Testis (tissue), 2 donors: ENCODE results near the gene VAMP4.

Experiments
- POLR2A ChIP-seq: fragments of 450-650 bp; IDR thresholded peaks from one replicate; pipeline ENCODE4 v1.6.1; 2017; ENCODE audit warnings: antibody characterized with exemption, mild to moderate bottlenecking, moderate library complexity
- TF ChIP-seq, protein P1 (sequence below), 3 experiments: fragments of 450-650 bp in 2 of 3; fragments of 200-600 bp in 1 of 3; sonication (generic) in 1 of 3; IDR thresholded peaks; one replicate each; pipeline ENCODE4 v1.5.1; 2016 to 2019; ENCODE audit warnings: antibody characterized with exemption in 3 of 3, mild to moderate bottlenecking in 2 of 3, moderate library complexity in 1 of 3

DNA sequence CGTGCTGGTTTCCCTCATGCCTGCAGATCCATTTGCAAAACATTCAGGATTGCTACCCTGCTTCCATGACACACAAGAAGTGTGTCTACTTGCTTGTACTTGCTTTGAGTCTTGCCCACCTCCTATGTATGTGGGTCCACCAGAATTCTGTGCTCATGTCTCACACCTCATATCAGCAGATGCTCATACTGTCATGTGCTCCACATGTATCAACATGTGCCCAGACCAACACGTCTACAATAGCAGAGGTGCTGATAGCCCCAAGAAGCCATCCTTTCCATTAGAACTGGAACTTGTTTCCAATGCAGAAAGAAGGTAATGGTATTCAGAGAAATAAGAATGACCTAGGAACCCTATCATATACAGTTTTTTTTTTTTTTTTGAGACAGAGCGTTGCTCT is 61.5 kb downstream of the VAMP4 start:
- no peak for TF ChIP-seq POLR2A
- TF ChIP-seq, protein P1, sequence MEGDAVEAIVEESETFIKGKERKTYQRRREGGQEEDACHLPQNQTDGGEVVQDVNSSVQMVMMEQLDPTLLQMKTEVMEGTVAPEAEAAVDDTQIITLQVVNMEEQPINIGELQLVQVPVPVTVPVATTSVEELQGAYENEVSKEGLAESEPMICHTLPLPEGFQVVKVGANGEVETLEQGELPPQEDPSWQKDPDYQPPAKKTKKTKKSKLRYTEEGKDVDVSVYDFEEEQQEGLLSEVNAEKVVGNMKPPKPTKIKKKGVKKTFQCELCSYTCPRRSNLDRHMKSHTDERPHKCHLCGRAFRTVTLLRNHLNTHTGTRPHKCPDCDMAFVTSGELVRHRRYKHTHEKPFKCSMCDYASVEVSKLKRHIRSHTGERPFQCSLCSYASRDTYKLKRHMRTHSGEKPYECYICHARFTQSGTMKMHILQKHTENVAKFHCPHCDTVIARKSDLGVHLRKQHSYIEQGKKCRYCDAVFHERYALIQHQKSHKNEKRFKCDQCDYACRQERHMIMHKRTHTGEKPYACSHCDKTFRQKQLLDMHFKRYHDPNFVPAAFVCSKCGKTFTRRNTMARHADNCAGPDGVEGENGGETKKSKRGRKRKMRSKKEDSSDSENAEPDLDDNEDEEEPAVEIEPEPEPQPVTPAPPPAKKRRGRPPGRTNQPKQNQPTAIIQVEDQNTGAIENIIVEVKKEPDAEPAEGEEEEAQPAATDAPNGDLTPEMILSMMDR (IDR thresholded peaks at IDR 0.05), result no peak
